GM19328 (cell line): ENCODE measurements around the gene ZGPAT.

Experiments
- ATAC-seq: cut with Tn5 transposase; IDR thresholded peaks from one replicate; pipeline ENCODE4 v1.9.1; 2021; ENCODE audit warnings: mild to moderate bottlenecking, moderate library complexity; ENCODE audit not compliant: unreplicated experiment

Gene ZGPAT

GRCh38 chr20:63732118-63733095 is 24.6 kb downstream of the ZGPAT start:
- no peak for ATAC-seq

DNA sequence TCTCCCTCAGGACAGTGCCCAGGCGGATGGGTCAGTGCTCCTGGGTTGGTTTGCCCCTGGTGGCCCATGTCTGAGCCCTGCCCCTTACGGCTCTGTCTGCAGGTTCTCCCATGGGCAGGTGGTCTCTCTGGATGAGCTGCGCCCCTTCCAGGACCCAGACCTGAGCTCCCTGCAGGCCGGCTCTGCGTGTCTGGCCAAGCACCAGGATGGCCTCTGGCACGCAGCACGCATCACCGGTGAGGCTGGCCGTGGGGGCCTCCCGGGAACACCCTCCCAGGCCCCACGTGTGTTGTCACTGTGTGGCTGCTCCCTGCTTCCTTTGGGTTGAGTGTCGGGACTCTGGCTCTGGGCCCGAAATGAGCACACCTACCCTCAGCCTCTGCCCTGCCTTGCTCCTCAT is 25.3 kb downstream of the ZGPAT start:
- no peak for ATAC-seq

- ATAC-seq: no peak
Observed at GRCh38 chr20:63733579-63734081, 25.8 kb downstream of the ZGPAT start.

- no peak for ATAC-seq
Observed at GRCh38 chr20:63734111-63734945, 26.5 kb downstream of the ZGPAT start.

DNA sequence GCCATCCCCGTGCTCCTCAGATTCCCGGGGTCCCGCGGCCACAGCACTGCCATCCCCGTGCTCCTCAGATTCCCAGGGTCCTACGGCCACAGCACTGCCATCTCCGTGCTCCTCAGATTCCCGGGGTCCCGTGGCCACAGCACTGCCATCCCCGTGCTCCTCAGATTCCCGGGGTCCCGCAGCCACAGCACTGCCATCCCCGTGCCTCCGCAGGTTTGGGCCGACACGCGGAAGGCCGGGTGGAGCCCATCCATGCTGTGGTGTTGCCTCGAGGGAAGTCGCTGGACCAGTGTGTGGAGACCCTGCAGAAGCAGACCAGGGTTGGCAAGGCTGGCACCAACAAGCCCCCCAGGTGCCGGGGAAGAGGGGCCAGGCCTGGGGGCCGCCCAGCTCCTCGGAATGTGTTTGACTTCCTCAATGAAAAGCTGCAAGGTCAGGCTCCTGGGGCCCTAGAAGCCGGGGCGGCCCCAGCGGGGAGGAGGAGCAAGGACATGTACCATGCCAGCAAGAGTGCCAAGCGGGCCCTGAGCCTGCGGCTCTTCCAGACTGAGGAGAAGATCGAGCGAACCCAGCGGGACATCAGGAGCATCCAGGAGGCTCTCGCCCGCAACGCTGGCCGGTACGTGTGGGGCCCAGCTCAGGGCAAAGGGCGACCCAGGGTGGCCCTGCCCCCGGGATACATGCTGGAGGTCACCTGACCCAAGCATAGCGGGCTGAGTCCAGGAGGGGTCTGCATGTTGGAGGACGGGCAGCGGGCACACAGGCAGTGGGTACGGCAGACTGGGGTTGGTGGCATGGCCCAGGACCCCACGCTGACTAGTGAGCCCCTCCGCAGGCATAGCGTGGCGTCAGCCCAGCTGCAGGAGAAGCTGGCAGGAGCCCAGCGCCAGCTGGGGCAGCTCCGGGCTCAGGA is 27.4 kb downstream of the ZGPAT start:
- ATAC-seq: no peak

DNA sequence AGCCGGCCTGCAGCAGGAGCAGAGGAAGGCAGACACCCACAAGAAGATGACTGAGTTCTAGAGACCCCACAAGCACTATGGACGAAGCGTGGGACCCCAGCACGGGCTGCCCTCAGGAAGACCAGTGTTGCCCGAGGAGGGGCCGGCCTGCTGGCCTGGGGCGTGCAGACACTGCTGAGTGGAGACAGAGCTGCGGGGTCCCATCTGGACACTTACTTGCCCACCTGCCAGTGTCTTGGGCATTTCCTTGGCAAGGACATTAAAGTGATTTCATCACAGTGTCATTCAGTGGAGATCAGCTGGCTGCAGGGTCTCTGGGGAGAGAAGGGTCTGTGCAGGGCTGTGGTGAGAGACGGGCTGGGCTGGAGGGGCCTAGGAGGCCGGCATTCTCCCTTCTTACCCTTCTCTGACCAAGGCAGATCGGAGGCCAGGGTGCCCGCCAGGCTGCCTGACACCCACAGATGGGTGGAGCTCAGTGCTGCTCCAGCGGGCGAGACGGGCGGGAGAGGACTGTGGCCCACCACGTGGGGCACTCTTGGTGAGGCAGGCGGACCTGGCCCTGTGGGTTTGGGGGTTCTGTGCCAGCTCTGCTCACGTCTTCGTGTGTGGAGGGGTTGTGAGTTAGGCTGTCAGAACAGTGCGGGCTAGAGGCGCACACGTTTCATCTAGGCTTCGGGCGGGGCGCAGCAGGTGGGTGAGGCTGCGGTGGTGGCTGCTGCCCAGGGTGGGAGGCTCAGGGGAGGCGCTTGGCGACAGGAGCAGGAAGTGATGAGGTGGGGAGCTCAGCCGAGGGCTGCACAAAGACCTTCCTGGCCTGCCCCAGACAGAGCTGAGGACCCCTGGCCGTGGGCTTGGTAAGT is 28.2 kb downstream of the ZGPAT start, which contains the start of gene LIME1:
TSS of gene LIME1 (plus strand) at position 806 of the 860 bp plus-strand sequence. CDS start 886 bp downstream, outside the sequence.
- no peak for ATAC-seq

GRCh38 chr20:63736893-63737694 is 29.3 kb downstream of the ZGPAT start:
- no peak for ATAC-seq

- ATAC-seq: no peak
Observed at GRCh38 chr20:63737695-63737944, 29.8 kb downstream of the ZGPAT start.

DNA sequence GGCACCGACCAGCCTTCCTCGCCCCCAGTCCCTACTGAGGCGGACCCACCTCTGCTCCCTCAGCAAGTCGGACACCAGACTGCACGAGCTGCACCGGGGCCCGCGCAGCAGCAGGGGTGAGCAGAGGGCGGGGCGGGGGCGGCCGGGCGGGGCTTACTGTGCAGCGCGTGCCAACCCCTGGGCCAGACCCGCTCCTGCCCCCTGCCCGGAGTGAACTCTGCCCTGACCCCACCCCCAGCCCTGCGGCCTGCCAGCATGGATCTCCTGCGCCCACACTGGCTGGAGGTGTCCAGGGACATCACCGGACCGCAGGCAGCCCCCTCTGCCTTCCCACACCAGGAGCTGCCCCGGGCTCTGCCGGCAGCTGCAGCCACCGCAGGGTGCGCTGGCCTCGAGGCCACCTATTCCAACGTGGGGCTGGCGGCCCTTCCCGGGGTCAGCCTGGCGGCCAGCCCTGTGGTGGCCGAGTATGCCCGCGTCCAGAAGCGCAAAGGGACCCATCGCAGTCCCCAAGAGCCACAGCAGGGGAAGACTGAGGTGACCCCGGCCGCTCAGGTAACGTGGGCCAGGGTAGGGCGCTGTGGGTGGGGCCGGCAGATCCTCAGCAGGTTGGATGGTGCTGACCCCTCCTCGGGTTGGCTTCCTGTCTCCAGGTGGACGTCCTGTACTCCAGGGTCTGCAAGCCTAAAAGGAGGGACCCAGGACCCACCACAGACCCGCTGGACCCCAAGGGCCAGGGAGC is 30.3 kb downstream of the ZGPAT start:
- no peak for ATAC-seq

GRCh38 chr20:63738687-63739129 is 30.9 kb downstream of the ZGPAT start:
- ATAC-seq: no peak

DNA sequence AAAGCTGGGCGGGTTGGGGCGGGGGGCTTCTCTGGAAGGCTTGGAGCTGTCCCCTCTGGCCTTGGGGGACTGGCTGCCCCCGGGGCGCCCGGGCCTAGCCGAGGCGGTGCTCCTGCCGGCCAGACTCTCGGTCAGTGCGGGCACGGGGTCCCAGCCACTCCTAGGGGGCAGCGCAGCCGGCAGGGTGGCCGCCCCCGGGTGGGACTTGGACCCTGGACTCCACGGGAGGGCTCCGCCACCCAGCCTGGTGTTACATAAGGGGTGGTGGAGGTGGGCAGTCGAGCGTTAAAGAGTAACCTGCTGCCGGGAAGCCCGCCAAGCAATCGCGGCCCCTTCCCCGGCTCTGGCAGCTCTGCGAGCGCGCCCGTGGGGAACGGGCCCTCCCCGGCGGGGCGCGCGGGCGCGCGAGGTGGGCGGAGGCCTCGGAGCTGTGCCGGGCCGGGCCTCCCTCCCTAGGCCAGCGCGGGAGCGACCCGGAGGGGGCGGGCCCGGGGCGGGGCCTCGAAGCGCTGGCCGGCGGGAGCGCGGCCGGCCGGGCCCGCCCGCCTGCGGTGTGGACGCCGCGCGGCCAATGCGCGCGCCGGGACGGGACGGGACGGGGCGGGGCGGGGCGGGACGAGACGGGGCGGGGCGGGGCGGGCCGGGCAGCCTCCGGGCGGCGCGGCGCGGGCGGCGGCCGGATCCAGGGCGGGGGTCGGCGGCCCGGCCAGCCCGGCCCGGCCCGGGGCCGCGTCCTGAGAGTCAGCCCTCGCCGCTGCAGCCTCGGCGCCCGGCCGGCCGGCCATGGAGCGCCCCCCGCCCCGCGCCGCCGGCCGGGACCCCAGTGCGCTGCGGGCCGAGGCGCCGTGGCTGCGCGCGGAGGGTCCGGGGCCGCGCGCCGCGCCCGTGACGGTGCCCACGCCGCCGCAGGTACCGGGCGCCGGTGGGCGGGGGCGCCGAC is 31.6 kb downstream of the ZGPAT start, which contains the start of gene SLC2A4RG:
TSS of gene SLC2A4RG (plus strand) at position 647 of the 940 bp plus-strand sequence. CDS start at position 784, 137 bp downstream.
- peak; percentile 46 for ATAC-seq

DNA sequence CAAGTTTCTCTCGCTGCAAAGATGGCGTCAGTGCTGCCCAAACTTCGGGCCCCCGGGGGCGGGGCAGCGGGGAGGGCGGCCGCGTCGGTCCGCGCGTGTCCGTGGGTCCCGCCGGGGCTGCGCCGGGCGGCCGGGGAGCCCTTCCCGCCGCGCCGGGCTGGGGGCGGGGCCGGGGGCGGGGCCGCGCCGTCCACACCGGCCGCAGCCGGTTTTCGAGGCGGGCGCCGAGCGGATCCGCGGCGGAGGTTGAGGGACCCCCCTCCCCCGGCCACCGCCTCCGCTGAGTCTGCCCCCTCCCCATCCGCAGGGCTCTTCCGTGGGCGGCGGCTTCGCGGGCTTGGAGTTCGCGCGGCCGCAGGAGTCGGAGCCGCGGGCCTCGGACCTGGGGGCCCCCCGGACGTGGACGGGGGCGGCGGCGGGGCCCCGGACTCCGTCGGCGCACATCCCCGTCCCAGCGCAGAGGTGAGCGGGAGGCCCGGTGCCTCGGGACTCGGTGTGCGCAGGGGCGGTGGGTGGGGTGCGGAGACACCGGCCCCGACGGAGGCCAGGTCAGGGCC is 32.3 kb downstream of the ZGPAT start:
- ATAC-seq: peak; percentile 9

DNA sequence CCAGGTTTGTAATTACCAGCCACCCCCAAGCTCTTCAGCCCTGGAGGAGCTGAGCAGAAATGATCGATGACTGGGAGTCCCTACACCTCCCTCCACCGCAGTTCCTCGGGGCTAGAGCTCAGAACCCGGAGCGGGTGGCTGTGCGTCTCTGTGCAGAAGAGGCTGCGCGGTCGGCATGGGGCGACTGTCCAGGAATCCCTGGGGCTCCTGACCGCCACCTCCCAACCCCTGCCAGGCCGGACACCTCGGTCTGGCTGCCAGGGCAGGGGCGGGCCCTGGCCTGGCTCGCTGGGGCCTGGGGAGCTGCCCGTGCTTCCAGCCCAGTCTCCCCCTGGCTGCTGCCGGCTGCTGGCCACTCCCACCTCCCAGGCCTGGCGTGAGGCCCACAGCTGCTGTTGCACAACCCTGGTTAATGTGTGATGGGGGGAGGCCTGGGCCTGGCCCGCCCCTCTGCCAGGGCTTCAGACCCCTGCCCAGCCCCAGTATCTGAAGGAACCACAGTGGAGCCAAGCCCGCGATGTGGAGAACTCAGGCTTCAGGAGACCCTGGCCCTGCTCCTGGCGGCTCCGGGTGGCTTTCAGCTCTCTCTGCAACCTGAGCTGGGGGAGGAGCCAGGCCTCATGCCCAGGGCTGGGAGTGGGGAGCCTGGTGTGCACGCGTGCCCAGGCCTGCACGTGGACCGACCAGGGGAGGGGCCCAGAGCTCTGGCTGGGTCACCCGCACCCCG is 33.0 kb downstream of the ZGPAT start:
- no peak for ATAC-seq

GRCh38 chr20:63741354-63741675 is 33.5 kb downstream of the ZGPAT start:
- no peak for ATAC-seq

DNA sequence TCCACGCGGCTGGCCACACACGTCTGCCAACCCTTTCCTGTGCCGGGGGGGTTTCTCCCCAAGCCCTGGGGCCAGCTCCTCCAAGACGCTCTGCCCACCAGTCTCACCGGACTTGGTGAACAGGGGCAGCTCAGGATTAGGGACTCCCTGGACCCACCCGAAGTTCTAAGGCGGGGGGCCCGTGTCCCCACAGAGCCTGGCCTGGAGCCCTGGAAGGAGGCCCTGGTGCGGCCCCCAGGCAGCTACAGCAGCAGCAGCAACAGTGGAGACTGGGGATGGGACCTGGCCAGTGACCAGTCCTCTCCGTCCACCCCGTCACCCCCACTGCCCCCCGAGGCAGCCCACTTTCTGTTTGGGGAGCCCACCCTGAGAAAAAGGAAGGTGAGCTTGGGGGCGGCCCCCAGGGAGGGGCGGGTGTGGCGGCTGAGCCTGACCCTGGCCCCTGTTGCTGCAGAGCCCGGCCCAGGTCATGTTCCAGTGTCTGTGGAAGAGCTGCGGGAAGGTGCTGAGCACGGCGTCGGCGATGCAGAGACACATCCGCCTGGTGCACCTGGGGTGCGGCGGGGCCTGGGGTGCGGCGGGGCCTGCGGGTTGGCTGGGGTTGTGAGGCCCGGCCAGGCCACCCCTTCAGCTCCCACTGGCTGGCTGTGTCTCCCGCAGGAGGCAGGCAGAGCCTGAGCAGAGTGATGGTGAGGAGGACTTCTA is 34.0 kb downstream of the ZGPAT start:
- ATAC-seq: no peak
